GM10266 (cell line): ENCODE data around the gene ZNF610.

Experiments
- DNase-seq: peaks from one replicate; pipeline ENCODE4 v3.0.0; 2012; ENCODE audit errors: extremely low spot score
- CTCF ChIP-seq: IDR thresholded peaks from 2 replicates; pipeline ENCODE4 v1.5.1; 2012; ENCODE audit warnings: mild to moderate bottlenecking, low read depth; ENCODE audit not compliant: control insufficient read depth, insufficient read depth; ENCODE audit errors: missing control alignments

Gene ZNF610

GRCh38 chr19:52398081-52398441 is 62.0 kb downstream of the ZNF610 start:
- TF ChIP-seq CTCF: no peak
- DNase-seq: peak; percentile 17

- TF ChIP-seq CTCF: no peak
Measured at GRCh38 chr19:52410276-52410675, 74.2 kb downstream of the ZNF610 start.

GRCh38 chr19:52415711-52416110 is 79.7 kb downstream of the ZNF610 start:
- no peak for TF ChIP-seq CTCF
- DNase-seq: no peak

More at GRCh38 chr19:52410276-52410675, 74.2 kb downstream of the ZNF610 start:
- DNase-seq: no peak
